ENCODE data around the gene CORIN. TPM values are rescaled to one million over a fixed set of nuclear protein-coding genes. Genes with fewer than 3 reads are reported as not detected.

Gene CORIN
- polyA plus RNA-seq, 2 of the 4 experiments (the other 2 are of a cell fraction): 0.03 TPM; not detected in 1

DNA sequence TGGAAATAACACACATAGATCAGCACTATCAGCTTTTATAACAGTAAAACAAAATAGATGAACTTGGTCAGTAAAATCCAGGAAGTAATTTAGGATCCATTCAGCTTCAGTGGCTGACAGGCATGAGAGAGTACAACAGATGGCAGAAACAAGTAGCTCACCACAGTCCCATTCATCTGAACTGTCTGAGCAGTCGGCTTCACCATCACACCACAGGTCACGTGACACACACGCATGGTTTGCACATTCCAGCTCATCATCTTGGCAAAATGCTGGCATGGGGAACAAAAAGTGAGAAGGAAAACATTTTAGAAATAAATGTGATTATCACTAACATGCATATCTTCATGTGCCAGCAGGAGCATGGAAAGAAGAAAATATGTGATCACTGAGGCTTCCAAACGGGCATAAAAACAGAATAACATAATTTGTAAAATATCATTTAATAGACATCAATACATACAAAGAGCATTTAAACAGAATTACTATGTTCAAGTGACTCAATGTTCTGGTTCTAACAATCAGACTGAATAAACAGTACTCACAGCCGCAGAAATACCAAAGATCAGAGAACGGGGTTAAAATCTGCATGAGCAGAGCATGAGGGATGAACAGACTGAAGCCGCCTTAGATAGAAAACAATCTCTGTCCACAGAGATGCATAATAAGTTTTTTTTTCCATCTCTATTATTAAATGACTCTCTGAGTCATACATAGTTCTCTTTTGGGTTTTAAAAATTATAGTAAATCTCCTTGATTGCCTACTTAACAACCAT lies 194.7 kb downstream of the CORIN start:
- 58% methylated on average over 7 of the region's 7 CpGs for WGBS (ENCODE audit: missing lambda C conversion rate)
- CTCF ChIA-PET: no interaction called here
- no peak for FAIRE-seq

DNA sequence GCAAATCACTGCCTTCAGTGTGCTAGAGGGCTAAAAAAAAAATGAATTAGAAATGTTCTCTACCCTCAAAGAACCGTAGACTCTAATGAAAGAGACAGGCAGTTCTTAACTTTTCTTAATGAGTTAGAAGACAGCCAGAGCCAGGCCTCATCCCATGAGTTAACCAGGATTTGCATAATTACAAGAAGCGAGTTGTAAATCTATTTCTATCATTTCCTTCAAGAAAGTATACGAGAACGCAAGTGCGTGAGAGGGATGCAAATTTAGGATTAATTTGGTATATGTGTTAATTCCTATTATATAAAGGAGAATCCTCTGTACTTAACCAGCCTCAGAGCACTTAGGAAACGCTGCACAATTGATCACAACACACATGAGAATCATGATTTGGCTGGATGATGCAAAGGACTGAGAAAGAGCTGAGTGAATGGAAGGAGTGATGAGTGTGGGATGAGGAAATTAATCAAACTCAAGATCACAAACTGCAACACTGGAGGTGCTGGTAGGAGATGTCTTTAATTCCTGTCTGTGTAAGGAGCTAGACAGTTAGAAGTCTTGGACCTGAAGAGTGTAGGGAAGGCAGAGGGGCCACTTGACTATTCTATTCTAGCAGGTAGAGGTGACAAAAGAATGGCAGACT lies 195.6 kb downstream of the CORIN start:
- no peak overlapping the region for H3K4me2 ChIP-seq
- ChIA-PET CTCF (no interaction called here), POLR2A (no interaction called here)
- no peak for FAIRE-seq
- no peak overlapping the region for H3K27ac ChIP-seq
- TF ChIP-seq, protein P1, sequence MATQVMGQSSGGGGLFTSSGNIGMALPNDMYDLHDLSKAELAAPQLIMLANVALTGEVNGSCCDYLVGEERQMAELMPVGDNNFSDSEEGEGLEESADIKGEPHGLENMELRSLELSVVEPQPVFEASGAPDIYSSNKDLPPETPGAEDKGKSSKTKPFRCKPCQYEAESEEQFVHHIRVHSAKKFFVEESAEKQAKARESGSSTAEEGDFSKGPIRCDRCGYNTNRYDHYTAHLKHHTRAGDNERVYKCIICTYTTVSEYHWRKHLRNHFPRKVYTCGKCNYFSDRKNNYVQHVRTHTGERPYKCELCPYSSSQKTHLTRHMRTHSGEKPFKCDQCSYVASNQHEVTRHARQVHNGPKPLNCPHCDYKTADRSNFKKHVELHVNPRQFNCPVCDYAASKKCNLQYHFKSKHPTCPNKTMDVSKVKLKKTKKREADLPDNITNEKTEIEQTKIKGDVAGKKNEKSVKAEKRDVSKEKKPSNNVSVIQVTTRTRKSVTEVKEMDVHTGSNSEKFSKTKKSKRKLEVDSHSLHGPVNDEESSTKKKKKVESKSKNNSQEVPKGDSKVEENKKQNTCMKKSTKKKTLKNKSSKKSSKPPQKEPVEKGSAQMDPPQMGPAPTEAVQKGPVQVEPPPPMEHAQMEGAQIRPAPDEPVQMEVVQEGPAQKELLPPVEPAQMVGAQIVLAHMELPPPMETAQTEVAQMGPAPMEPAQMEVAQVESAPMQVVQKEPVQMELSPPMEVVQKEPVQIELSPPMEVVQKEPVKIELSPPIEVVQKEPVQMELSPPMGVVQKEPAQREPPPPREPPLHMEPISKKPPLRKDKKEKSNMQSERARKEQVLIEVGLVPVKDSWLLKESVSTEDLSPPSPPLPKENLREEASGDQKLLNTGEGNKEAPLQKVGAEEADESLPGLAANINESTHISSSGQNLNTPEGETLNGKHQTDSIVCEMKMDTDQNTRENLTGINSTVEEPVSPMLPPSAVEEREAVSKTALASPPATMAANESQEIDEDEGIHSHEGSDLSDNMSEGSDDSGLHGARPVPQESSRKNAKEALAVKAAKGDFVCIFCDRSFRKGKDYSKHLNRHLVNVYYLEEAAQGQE (IDR thresholded peaks at IDR 0.05): no peak
- TF ChIP-seq ZC3H11A (IDR thresholded peaks at IDR 0.05): no peak
- TF ChIP-seq, protein P2, sequence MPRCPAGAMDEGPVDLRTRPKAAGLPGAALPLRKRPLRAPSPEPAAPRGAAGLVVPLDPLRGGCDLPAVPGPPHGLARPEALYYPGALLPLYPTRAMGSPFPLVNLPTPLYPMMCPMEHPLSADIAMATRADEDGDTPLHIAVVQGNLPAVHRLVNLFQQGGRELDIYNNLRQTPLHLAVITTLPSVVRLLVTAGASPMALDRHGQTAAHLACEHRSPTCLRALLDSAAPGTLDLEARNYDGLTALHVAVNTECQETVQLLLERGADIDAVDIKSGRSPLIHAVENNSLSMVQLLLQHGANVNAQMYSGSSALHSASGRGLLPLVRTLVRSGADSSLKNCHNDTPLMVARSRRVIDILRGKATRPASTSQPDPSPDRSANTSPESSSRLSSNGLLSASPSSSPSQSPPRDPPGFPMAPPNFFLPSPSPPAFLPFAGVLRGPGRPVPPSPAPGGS (IDR thresholded peaks at IDR 0.05): no peak
- no peak for ATAC-seq
- H3K4me3 ChIP-seq: no peak overlapping the region
- no peaks in the 10 kb centered on the region for H3K9me3 ChIP-seq
- 35% methylated on average over 6 of the region's 6 CpGs for WGBS (ENCODE audit: missing lambda C conversion rate)
- DNase-seq (ENCODE audit: low read depth in 1 of 2, low spot score in 1 of 2): no peak
- H3K4me1 ChIP-seq: no peaks in the 10 kb centered on the region

More for the DNA sequence above, 194.7 kb downstream of the CORIN start:
- Histone ChIP-seq H3K4me2 (no peak overlapping the region), H3K9me3 (no peaks in the 10 kb centered on the region), H3K4me3 (no peak overlapping the region), H3K4me1 (no peaks in the 10 kb centered on the region), H3K27ac (no peak overlapping the region)
- ATAC-seq: no peak
- POLR2A ChIA-PET: no interaction called here
- no peak for TF ChIP-seq HDAC2 (IDR thresholded peaks at IDR 0.05)
- DNase-seq (ENCODE audit: low read depth in 1 of 2, low spot score in 1 of 2): no peak

DNA sequence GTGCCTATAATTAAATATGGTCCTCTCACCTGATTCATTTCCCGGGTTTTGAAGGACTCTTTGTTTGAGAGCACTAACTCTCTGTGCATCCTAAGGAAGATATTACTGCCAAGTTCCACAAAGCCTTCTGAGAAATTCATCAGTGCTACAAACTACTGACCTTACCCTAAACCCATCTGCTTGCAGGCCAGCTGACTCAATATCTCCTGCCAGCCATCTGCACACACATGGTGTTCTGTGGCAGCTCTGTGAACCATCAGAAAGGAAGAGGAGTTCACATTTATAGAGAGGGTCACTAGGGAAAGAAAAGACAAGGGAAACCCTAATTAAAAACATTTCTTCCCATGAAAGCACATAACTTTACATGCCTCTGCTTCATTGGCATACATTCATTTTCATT lies 196.1 kb downstream of the CORIN start:
- FAIRE-seq (no peak), DNase-seq (ENCODE audit: low read depth in 1 of 2, low spot score in 1 of 2) (no peak), ATAC-seq (no peak)
- no peaks in the 10 kb centered on the region for H3K9me3 ChIP-seq
- no peaks in the 10 kb centered on the region for H3K4me1 ChIP-seq
- H3K4me3 ChIP-seq: no peak overlapping the region
- WGBS (ENCODE audit: missing lambda C conversion rate): 0% methylated on average over 1 of the region's 1 CpG
- ChIA-PET CTCF (no interaction called here), POLR2A (no interaction called here)
- TF ChIP-seq, protein P3, sequence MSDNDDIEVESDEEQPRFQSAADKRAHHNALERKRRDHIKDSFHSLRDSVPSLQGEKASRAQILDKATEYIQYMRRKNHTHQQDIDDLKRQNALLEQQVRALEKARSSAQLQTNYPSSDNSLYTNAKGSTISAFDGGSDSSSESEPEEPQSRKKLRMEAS (IDR thresholded peaks at IDR 0.05): no peak
- TF ChIP-seq ZSCAN20 (CRISPR knock-in tag; IDR thresholded peaks at IDR 0.05) (no peak), HOXB13 (CRISPR knock-in tag; IDR thresholded peaks at IDR 0.05; ENCODE audit: low read depth) (no peak)
- TF ChIP-seq, protein P4, sequence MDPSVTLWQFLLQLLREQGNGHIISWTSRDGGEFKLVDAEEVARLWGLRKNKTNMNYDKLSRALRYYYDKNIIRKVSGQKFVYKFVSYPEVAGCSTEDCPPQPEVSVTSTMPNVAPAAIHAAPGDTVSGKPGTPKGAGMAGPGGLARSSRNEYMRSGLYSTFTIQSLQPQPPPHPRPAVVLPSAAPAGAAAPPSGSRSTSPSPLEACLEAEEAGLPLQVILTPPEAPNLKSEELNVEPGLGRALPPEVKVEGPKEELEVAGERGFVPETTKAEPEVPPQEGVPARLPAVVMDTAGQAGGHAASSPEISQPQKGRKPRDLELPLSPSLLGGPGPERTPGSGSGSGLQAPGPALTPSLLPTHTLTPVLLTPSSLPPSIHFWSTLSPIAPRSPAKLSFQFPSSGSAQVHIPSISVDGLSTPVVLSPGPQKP (IDR thresholded peaks at IDR 0.05; ENCODE audit: low read depth, low read length): no peak
- H3K27ac ChIP-seq: no peak overlapping the region
- no peak overlapping the region for H3K4me2 ChIP-seq

DNA sequence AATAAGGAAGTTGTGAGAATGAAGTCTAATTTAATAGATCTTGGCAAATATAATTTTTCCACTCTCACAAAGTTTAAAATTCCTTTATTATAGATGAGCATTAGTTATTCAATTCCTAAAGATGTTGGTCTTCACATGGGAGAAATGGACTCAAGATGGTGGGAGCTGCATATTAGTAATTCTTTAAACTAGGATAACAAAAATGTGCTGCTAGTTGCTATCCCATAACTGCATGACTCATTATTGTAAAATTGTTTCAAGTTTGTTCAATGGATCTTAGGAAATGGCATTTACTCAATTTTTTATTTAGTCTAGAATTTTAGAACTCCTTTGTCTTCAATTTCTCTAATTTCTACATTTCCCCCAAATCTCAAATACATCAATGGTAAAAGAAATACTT lies 197.0 kb downstream of the CORIN start:
- no peak overlapping the region for H3K4me2 ChIP-seq
- ATAC-seq: no peak
- no peaks in the 10 kb centered on the region for H3K9me3 ChIP-seq
- no peak for TF ChIP-seq POLR2AphosphoS2 (conservative IDR thresholded peaks at IDR 0.05; ENCODE audit: low read length)
- TF ChIP-seq, protein P5, sequence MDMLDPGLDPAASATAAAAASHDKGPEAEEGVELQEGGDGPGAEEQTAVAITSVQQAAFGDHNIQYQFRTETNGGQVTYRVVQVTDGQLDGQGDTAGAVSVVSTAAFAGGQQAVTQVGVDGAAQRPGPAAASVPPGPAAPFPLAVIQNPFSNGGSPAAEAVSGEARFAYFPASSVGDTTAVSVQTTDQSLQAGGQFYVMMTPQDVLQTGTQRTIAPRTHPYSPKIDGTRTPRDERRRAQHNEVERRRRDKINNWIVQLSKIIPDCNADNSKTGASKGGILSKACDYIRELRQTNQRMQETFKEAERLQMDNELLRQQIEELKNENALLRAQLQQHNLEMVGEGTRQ (IDR thresholded peaks at IDR 0.05): no peak
- no peak for TF ChIP-seq JUNB (IDR thresholded peaks at IDR 0.05)
- FAIRE-seq: no peak
- CTCF ChIA-PET: no interaction called here
- H3K27ac ChIP-seq: no peak overlapping the region
- DNase-seq (ENCODE audit: low read depth in 1 of 2, low spot score in 1 of 2): no peak
- no peaks in the 10 kb centered on the region for H3K4me1 ChIP-seq
- H3K4me3 ChIP-seq: no peak overlapping the region
- POLR2A ChIA-PET: no interaction called here
